Testis (tissue), 2 donors: ENCODE data around the gene NCK1.

Experiments used
- CTCF ChIP-seq, 3 experiments: fragments of 450-650 bp in 2 of 3; fragments of 200-600 bp in 1 of 3; sonication (generic) in 1 of 3; IDR thresholded peaks; one replicate each; pipeline ENCODE4 v1.5.1; 2016 to 2019; ENCODE audit warnings: antibody characterized with exemption in 3 of 3, mild to moderate bottlenecking in 2 of 3, moderate library complexity in 1 of 3
- POLR2A ChIP-seq: fragments of 450-650 bp; IDR thresholded peaks from one replicate; pipeline ENCODE4 v1.6.1; 2017; ENCODE audit warnings: antibody characterized with exemption, mild to moderate bottlenecking, moderate library complexity

DNA sequence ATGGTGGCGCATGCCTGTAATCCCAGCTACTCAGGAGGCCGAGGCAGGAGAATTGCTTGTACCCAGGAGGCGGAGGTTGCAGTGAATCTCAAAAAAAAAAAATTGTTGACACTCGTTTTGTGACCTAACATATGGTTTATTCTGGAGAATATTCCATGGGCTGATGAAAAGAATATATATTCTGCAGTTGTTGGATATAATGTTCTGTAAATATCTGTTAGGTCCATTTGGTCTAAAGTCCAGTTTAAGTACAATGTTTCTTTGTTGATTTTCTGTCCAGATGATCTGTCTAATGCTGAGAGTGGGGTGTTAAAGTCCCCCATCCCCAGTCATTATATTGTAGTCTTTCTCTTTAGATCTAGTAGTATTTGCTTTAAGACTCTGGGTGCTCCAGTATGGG, 111.3 kb downstream of the NCK1 start:
- TF ChIP-seq CTCF (IDR thresholded peaks at IDR 0.05) (no peak), POLR2A (no peak)
